Epithelial cell of esophagus (primary cell): Measurements from ENCODE around the gene RNU2-63P.
"Not testable (repeated sequence)": the region's sequence is repeated elsewhere in the genome, so short reads cannot be mapped to it uniquely, and the experiment has no call there.

Experiments
- DNase-seq: peaks from one replicate; pipeline ENCODE4 v3.0.0; 2010; ENCODE audit warnings: low read depth
- H3K4me3 ChIP-seq: 2 replicates; pipeline ENCODE4 v1.5.1; 2011; ENCODE audit warnings: mild to moderate bottlenecking, low read length, control low read depth
- TF ChIP-seq, protein P1 (sequence below): IDR thresholded peaks from 2 replicates; pipeline ENCODE4 v1.5.1; 2011; ENCODE audit warnings: low read depth, mild to moderate bottlenecking, low read length, control low read depth, inconsistent platforms; ENCODE audit not compliant: insufficient read depth; ENCODE audit errors: missing control alignments

The RNU2-63P gene

DNA sequence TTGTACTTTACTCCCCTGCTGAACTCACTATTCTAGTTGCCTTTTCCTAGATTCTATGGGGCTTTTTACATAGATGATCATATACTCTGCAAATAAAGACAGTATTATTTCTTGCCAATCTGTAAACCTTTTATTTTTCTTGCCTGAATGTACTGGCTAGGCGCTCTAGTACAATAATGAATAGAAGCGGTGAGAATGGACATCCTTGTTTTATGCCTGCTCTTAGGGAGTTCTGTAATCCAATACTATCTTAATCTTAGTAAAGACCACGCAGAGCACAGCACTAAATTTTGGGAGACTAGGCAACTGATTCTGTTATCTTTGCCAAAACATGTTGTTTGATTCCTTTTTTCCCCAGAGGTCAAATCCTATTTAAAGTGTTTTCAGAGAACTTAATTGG lies 32.2 kb upstream of the RNU2-63P start:
- TF ChIP-seq, protein P1, sequence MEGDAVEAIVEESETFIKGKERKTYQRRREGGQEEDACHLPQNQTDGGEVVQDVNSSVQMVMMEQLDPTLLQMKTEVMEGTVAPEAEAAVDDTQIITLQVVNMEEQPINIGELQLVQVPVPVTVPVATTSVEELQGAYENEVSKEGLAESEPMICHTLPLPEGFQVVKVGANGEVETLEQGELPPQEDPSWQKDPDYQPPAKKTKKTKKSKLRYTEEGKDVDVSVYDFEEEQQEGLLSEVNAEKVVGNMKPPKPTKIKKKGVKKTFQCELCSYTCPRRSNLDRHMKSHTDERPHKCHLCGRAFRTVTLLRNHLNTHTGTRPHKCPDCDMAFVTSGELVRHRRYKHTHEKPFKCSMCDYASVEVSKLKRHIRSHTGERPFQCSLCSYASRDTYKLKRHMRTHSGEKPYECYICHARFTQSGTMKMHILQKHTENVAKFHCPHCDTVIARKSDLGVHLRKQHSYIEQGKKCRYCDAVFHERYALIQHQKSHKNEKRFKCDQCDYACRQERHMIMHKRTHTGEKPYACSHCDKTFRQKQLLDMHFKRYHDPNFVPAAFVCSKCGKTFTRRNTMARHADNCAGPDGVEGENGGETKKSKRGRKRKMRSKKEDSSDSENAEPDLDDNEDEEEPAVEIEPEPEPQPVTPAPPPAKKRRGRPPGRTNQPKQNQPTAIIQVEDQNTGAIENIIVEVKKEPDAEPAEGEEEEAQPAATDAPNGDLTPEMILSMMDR, result no peak
- no peak overlapping the region for H3K4me3 ChIP-seq
- no peak for DNase-seq

DNA sequence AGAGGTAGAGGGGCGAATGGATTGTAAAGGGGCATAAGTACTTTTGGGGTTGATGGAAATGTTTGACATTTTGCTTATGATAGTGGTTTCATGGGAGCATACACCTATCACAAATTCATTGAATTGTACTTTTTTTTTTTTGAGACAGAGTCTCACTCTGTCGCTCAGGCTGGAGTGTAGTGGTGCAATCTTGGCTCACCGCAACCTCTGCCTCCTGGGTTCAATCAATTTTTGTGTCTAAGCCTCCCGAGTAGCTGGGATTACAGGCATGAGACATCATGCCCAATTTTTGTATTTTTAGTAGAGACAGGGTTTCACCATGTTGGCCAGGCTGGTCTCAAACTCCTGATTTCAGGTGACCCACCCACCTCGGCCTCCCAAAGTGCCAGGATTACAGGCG lies 29.2 kb upstream of the RNU2-63P start:
- H3K4me3 ChIP-seq, DNase-seq: not testable (repeated sequence)

DNA sequence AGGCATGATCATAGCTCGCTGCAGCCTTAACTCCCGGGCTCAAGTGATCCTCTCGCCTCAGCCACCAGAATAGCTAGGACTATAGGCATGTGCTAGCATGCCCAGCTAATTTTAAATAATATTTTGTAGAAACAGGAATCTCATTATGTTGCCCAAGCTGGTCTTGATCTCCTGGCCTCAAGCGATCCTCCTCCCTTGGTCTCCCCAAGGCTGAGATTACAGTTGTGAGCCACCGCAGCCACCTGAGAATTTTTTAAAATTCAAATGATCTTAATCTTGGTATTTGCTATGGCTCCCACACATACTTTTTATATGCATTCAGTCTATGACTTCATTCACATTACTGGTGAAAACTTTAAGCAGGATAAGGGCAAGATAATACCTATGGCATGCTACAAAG lies 26.1 kb upstream of the RNU2-63P start:
- peak; percentile 43 for DNase-seq
- TF ChIP-seq, protein P1, result no peak

DNA sequence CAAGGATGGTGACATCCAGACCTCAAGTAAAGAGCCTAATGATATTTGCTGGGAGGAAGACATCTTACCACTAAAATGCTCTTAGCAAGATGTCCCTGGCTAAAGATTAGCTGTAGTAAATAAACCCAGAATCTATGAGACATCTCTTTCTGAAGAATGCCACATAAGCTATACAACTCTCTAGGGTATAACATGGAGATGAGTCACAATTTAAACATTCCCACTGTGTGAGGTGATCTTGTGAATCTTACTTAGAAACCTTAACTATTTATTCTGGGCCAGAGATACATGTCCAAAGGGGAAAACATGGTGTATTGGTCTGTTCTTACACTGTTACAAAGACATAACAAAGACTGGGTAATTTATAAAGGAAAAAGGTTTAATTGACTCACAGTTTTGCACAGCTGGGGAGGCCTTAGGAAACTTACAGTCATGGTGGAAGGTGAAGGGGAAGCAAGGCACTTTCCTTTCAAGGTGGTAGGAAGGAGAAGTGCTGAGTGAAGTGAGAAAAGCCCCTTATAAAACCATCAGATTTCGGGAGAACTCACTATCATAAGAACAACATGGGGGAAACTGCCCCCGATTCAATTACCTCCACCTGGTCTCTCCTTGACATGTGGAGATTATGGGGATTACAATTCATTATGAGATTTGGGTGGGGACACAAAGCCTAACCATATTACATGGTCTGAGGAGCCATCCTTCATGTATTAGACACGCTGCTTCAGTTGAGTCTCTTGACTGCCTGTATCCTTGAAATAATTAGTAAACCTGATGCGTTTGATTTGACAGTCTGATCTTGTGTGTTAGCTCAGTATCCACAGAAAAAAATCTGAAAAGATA lies 22.1 kb upstream of the RNU2-63P start:
- peak; percentile 88 for DNase-seq
- TF ChIP-seq, protein P1, result no peak
- H3K4me3 ChIP-seq, result no peak overlapping the region

More for the DNA sequence above, 26.1 kb upstream of the RNU2-63P start:
- H3K4me3 ChIP-seq, result no peak overlapping the region

DNA sequence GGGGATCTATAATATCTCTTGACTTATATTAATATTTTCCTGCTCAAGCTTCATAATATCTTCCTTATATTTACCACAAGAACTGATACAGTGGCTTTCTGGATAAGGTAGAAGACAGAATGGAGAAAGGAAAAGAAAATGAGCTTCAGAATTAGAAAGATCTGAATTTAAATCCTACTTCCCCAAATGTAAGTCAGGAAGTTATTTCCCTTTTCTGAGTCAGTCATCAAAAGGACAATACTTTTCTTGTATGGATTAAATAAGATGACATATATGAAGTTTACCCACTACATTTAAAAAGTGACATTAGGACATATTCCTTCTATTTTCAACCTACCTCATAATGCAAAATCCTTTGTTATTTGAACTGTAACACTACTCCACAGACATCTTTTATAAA lies 20.3 kb upstream of the RNU2-63P start:
- TF ChIP-seq, protein P1, result no peak
- no peak overlapping the region for H3K4me3 ChIP-seq
- no peak for DNase-seq

DNA sequence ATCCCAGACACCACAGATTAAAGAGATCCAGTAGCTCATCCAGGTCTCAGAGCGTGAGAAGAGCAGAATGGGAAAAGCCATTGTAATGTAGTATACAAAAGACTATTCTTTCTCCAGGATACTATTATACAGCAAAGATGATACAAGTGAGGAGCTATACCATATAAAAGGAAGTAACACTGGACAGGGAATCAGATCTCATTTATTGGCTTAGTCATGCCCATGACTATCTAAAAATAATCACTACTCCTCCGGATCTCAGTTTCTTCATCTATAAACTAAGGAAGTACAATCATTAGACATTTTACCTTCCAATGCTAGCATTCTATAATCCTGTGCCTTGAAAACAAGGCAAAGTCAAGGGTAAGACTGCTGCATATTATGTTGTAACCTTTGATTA lies 19.8 kb upstream of the RNU2-63P start:
- TF ChIP-seq, protein P1, result no peak
- no peak overlapping the region for H3K4me3 ChIP-seq
- DNase-seq, result no peak

DNA sequence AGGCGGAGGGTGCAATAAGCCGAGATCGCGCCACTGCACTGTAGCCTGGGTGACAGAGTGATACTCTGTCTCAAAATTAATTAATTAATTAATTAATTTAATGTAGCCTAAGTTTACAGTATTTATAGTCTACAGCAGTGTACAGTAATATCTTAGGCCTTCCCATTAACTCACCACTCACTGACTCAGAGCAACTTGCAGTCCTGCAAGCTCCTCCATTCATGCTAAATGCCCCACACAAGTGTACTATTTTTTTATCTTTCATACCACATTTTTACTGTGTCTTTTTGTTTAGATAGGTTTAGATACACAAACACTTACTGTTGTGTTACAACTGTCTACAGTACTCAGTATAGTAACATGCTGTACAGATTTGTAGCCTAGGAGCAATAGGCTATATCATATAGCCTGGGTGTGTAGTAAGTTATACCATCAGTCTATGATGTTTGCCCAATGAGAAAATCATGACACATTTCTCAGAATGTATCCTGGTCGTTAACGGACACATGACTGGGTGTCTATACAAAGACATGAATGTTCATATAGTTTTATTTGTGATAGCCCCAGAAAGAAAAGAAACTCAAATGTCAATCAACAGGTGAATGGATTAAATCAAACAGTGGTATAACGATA lies 15.8 kb upstream of the RNU2-63P start:
- DNase-seq, result no peak

More for the DNA sequence above, 15.8 kb upstream of the RNU2-63P start:
- TF ChIP-seq, protein P1, result no peak
- no peak overlapping the region for H3K4me3 ChIP-seq
